Embryonic facial prominence (tissue), 1 donor: ENCODE measurements around the gene GPR17.

Experiments
- DNase-seq: peaks from one replicate; pipeline ENCODE4 v3.0.0-alpha.2; 2016; ENCODE audit errors: extremely low spot score

The GPR17 gene

DNA sequence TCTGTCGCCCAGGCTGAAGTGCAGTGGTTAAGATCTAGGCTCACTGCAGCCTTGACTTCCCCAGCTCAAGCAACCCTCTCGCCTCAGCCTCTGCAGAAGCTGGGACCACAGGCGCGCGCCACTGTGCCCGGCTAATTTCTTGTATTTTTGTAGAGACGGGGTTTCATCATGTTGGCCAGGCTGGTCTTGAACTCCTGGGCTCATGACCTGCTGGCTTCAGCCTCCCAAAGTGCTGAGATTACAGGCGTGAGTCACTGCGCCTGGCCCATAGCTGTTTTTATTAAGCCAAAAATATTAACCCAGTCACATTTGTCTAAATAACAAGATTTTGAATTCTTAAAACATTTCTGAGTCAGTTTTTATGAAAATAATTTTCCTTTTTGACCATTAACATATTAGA lies 49.0 kb downstream of the GPR17 start:
- DNase-seq = no peak

DNA sequence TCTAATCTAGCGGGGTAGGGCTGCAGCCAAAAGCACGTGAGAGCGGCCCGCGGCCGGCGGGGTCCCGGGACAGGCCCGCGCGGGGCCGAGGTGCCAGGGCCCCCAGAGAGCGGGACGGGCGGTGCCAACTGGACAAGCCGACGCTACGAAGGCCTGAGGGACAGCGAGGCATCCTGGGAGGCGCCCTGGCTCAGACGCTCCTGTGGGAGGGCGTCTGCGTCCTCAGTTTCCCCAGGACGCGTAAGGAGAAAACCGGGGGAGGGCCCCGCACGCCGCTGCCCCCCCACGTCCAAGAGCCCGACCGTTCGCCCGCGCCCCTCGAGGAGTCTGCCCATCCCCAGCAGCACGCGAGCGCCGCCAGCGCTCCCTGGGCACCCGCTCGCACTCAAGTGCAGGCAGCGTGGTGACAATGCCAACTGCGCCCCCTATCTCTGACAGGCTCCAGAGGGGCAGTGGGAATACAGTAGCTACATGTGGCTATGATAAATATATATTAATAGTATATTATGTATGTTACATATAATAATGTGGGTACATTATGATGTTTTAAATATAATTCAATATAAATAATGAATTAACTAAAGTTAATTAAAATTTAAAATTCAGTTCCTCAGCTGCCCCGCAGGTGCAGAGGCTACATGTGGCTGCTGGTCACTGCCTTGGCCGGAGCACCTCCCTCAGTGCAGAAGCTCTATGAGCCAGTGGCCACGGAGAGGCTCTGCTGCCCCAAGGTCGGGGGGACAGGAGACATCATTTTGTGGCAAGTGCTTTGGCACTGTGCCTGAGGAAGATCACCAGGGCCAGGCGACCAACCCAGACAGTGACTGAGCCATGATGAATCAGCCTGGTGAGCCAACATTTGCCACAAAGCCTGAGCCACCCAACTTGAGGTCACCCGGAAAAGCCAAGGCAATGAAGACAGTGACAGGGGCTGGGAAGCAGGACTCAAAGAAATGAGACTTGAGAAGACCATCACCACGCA lies 49.8 kb downstream of the GPR17 start:
- no peak for DNase-seq

GRCh38 chr2:127697482-127698180 lies 51.7 kb downstream of the GPR17 start:
- no peak for DNase-seq

DNA sequence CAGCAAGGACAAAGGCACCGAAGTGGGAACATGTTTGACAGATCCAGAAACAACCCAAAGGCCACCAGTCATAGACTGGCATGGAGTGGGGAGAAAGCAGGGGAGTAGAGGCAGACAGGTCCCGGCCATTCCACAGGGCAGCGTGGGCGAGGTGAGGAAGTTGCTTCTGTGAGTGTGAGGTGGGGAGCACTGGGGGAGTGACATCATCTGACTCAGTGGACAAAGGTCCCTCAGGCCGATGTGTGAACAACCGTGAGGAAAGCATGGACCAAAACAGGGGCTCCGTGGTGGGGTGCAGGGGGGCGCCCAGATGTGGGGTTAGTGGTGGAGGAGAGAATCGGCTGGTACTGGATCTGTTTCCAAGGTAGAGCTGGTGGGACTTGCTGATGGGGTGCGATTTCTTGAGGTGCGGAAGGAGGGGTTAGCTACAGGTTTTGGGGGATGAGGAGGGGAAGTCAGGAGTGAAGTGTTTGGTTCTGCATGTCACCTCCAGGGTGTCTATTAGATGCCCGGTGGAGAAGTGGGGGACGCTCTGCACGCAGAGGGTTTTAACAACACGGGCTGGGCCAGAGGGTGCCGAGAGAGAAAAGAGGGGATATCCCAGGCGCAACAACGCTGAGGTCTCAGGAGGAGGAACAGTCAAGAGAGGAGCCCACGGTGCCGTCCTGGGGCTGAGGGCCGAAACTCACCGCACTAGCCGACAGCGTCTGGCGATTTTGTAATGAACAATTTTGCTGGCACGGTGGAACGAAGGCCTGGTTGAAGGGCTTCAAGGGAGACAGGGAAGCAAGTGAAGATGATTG lies 52.8 kb downstream of the GPR17 start:
- DNase-seq = no peak

GRCh38 chr2:127700527-127701192 lies 54.7 kb downstream of the GPR17 start:
- DNase-seq = no peak

DNA sequence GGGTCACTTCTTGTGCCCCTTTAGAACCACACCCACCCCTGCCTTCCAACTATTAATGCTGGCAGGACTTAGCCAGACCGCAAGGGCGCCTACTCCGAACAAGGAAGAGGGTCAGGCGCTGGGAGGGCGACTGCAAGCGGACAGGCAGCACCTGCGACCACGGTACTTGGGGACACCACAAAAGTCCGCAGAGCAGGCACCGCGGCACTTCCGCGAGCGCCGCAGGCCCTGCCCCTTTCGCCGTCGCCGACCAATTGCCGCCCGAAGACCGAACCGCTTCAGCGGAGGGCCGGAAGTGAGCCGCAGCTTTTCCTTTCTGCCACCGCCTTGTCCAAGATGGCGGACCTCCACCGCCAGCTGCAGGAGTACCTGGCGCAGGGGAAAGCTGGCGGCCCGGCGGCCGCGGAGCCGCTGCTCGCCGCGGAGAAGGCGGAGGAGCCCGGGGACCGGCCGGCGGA lies 55.3 kb downstream of the GPR17 start, which contains the start of gene SFT2D3:
TSS of gene SFT2D3 (plus strand) at position 305 of the 458 bp plus-strand sequence. CDS start at position 337, 32 bp downstream.
- DNase-seq = peak; percentile 87

DNA sequence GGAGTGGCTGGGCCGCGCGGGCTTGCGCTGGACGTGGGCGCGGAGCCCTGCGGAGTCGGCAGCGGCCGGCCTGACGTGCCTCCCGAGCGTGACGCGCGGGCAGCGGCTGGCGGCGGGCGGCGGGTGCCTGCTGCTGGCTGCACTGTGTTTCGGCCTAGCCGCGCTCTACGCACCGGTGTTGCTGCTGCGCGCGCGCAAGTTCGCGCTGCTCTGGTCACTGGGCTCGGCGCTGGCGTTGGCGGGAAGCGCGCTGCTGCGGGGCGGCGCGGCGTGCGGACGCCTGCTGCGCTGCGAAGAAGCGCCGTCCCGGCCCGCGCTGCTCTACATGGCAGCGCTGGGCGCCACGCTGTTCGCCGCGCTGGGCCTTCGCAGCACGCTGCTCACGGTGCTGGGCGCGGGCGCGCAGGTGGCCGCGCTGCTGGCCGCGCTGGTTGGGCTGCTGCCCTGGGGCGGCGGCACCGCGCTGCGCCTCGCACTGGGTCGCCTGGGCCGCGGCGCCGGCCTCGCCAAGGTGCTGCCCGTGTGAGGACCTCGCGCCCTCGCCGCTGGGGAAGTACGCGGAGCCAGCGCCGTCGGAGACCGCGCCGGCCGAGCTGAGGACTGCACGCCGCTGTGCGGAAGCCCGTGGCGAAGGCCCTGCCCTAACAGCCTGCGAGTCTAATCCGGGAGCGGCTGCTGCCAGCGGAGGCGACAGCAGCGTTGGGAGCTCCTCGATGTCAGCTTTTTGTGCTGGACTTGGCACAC lies 55.9 kb downstream of the GPR17 start:
- DNase-seq = peak; percentile 39
